CD4-positive, alpha-beta T cell treated with Interleukin-4 for 1 hour (primary cell): ENCODE results near the gene SGSH.

Experiments
- DNase-seq, 2 donors: peaks; one replicate each; pipeline ENCODE4 v3.0.0-alpha.2; 2020 to 2022

SGSH gene

GRCh38 chr17:80225230-80225629, 5.1 kb upstream of the SGSH start:
- no peak for DNase-seq

- DNase-seq: no peak
These were observed 4.5 kb upstream of the SGSH start for GRCh38 chr17:80224683-80225082.

GRCh38 chr17:80223838-80224497, 3.8 kb upstream of the SGSH start:
- no peak for DNase-seq

- no peak for DNase-seq
These were observed 3.1 kb upstream of the SGSH start for GRCh38 chr17:80223142-80223815.

GRCh38 chr17:80222376-80223141, 2.4 kb upstream of the SGSH start:
- no peak for DNase-seq

- no peak for DNase-seq
These were observed 1.4 kb upstream of the SGSH start for GRCh38 chr17:80221351-80222105.

- DNase-seq: peak in 1 of 2 donors; percentile 16
These were observed 643 bp upstream of the SGSH start for GRCh38 chr17:80220736-80221215.

GRCh38 chr17:80219763-80220053, 425 bp downstream of the SGSH start:
- no peak for DNase-seq

GRCh38 chr17:80219013-80219762, 945 bp downstream of the SGSH start:
- DNase-seq: peak; percentile 95

- no peak for DNase-seq
These were observed 1.7 kb downstream of the SGSH start for GRCh38 chr17:80218391-80218790.

- no peak for DNase-seq
These were observed 2.3 kb downstream of the SGSH start for GRCh38 chr17:80217703-80218362.

- no peak for DNase-seq
These were observed 3.4 kb downstream of the SGSH start for GRCh38 chr17:80216473-80217456.

- no peak for DNase-seq
These were observed 5.3 kb downstream of the SGSH start for GRCh38 chr17:80214878-80215210.

- no peak for DNase-seq
These were observed 5.9 kb downstream of the SGSH start for GRCh38 chr17:80214012-80214877.

GRCh38 chr17:80213643-80213975, 6.5 kb downstream of the SGSH start:
- no peak for DNase-seq

- DNase-seq: peak in 1 of 2 donors; percentile 57
These were observed 7.0 kb downstream of the SGSH start for GRCh38 chr17:80212962-80213642.

GRCh38 chr17:80212511-80212910, 7.6 kb downstream of the SGSH start:
- DNase-seq: no peak

GRCh38 chr17:80212109-80212508, 8.0 kb downstream of the SGSH start:
- no peak for DNase-seq
